HG03103 (cell line): ENCODE data around the gene ZNF460.
"Not testable (repeated sequence)": the region's sequence is repeated elsewhere in the genome, so short reads cannot be mapped to it uniquely, and the experiment has no call there.

Experiments used
- ATAC-seq: cut with Tn5 transposase; IDR thresholded peaks from one replicate; pipeline ENCODE4 v1.9.1; 2021; ENCODE audit warnings: low read depth; ENCODE audit not compliant: unreplicated experiment

The ZNF460 gene

GRCh38 chr19:57280165-57280961 lies at the start of gene ZNF460:
TSS of gene ZNF460 (plus strand) at chr19:57280485. CDS start at chr19:57280807, 322 bp downstream.
- ATAC-seq = peak; percentile 69

- no peak for ATAC-seq
Observed at GRCh38 chr19:57231686-57232085, 48.6 kb upstream of the ZNF460 start.

- no peak for ATAC-seq
Observed at GRCh38 chr19:57233207-57233606, 47.1 kb upstream of the ZNF460 start.

GRCh38 chr19:57239982-57240310 lies 40.3 kb upstream of the ZNF460 start:
- peak; percentile 11 for ATAC-seq

- ATAC-seq = peak; percentile 84
Observed at GRCh38 chr19:57240311-57241090, 39.8 kb upstream of the ZNF460 start, which contains the start of gene ZNF805. TSS of gene ZNF805 (plus strand) at chr19:57240632. CDS start at chr19:57240892, 260 bp downstream.

GRCh38 chr19:57241176-57241575 lies 39.1 kb upstream of the ZNF460 start:
- ATAC-seq = no peak

GRCh38 chr19:57242821-57243220 lies 37.5 kb upstream of the ZNF460 start:
- ATAC-seq = no peak

GRCh38 chr19:57244513-57244912 lies 35.8 kb upstream of the ZNF460 start:
- no peak for ATAC-seq

- no peak for ATAC-seq
Observed at GRCh38 chr19:57245066-57245465, 35.2 kb upstream of the ZNF460 start.

- ATAC-seq = no peak
Observed at GRCh38 chr19:57245959-57246358, 34.3 kb upstream of the ZNF460 start.

GRCh38 chr19:57248646-57249045 lies 31.6 kb upstream of the ZNF460 start:
- ATAC-seq = no peak

- no peak for ATAC-seq
Observed at GRCh38 chr19:57249329-57249728, 31.0 kb upstream of the ZNF460 start.

- not testable (repeated sequence) for ATAC-seq
Observed at GRCh38 chr19:57253767-57254166, 26.5 kb upstream of the ZNF460 start.

- no peak for ATAC-seq
Observed at GRCh38 chr19:57262044-57262443, 18.2 kb upstream of the ZNF460 start.

- ATAC-seq = no peak
Observed at GRCh38 chr19:57263244-57263741, 17.0 kb upstream of the ZNF460 start.

GRCh38 chr19:57267291-57267690 lies 13.0 kb upstream of the ZNF460 start:
- no peak for ATAC-seq

GRCh38 chr19:57269515-57270250 lies 10.6 kb upstream of the ZNF460 start:
- peak; percentile 44 for ATAC-seq

- ATAC-seq = no peak
Observed at GRCh38 chr19:57271280-57271679, 9.0 kb upstream of the ZNF460 start.

GRCh38 chr19:57273014-57273413 lies 7.3 kb upstream of the ZNF460 start:
- no peak for ATAC-seq

GRCh38 chr19:57276430-57276829 lies 3.9 kb upstream of the ZNF460 start:
- no peak for ATAC-seq

GRCh38 chr19:57278481-57278880 lies 1.8 kb upstream of the ZNF460 start:
- not testable (repeated sequence) for ATAC-seq
